ENCODE data around the gene GIMAP1.

GIMAP1 gene

GRCh38 chr7:150722431-150722931 is 6.1 kb downstream of the GIMAP1 start:
- peak in 1 of 2 experiments; percentile 14 for DNase-seq

GRCh38 chr7:150723467-150723866 is 7.1 kb downstream of the GIMAP1 start:
- no peak for DNase-seq

GRCh38 chr7:150727381-150727780 is 11.0 kb downstream of the GIMAP1 start:
- DNase-seq: no peak

- DNase-seq: no peak
Measured at GRCh38 chr7:150728011-150728410, 11.6 kb downstream of the GIMAP1 start.

GRCh38 chr7:150728609-150729008 is 12.2 kb downstream of the GIMAP1 start:
- DNase-seq: no peak

- peak in 1 of 2 experiments; percentile 45 for DNase-seq
Measured at GRCh38 chr7:150731916-150732315, 15.5 kb downstream of the GIMAP1 start.

- DNase-seq: peak in 1 of 2 experiments; percentile 61
Measured at GRCh38 chr7:150732786-150733481, 16.5 kb downstream of the GIMAP1 start.

- DNase-seq: peak in 1 of 2 experiments; percentile 37
Measured at GRCh38 chr7:150733482-150734095, 17.2 kb downstream of the GIMAP1 start.

GRCh38 chr7:150734254-150734653 is 17.8 kb downstream of the GIMAP1 start:
- peak in 1 of 2 experiments; percentile 64 for DNase-seq

GRCh38 chr7:150735596-150736358 is 19.4 kb downstream of the GIMAP1 start:
- DNase-seq: no peak

GRCh38 chr7:150736864-150737263 is 20.5 kb downstream of the GIMAP1 start:
- DNase-seq: peak in 1 of 2 experiments; percentile 57

GRCh38 chr7:150737265-150738055 is 21.0 kb downstream of the GIMAP1 start, which contains the start of gene GIMAP5:
Gene GIMAP5, plus strand, starts transcription at chr7:150737418. Its CDS starts 3,467 bp downstream, at chr7:150740885.
- DNase-seq: peak; percentile 76

GRCh38 chr7:150738092-150738491 is 21.7 kb downstream of the GIMAP1 start:
- DNase-seq: peak in 1 of 2 experiments; percentile 55

GRCh38 chr7:150738591-150739001 is 22.2 kb downstream of the GIMAP1 start:
- DNase-seq: peak in 1 of 2 experiments; percentile 44

- DNase-seq: no peak
Measured at GRCh38 chr7:150739033-150739432, 22.6 kb downstream of the GIMAP1 start.

GRCh38 chr7:150740053-150740452 is 23.6 kb downstream of the GIMAP1 start:
- peak in 1 of 2 experiments; percentile 53 for DNase-seq

- DNase-seq: peak in 1 of 2 experiments; percentile 52
Measured at GRCh38 chr7:150742286-150742968, 26.0 kb downstream of the GIMAP1 start.

GRCh38 chr7:150744041-150744656 is 27.7 kb downstream of the GIMAP1 start:
- DNase-seq: peak in 1 of 2 experiments; percentile 28

GRCh38 chr7:150745086-150745485 is 28.7 kb downstream of the GIMAP1 start:
- DNase-seq: peak in 1 of 2 experiments; percentile 35

- no peak for DNase-seq
Measured at GRCh38 chr7:150745876-150746275, 29.5 kb downstream of the GIMAP1 start.

- no peak for DNase-seq
Measured at GRCh38 chr7:150746921-150747320, 30.5 kb downstream of the GIMAP1 start.
